Hindlimb muscle (tissue), 1 donor: ENCODE measurements around the gene AFM. TPM values are rescaled to one million over a fixed set of nuclear protein-coding genes. Genes with fewer than 3 reads are reported as not detected.
"Not testable (repeated sequence)": the region's sequence is repeated elsewhere in the genome, so short reads cannot be mapped to it uniquely, and the experiment has no call there.

Experiments used
- DNase-seq: peaks from one replicate; pipeline ENCODE4 v3.0.0-alpha.2; 2013
- polyA plus RNA-seq: library from polyadenylated mRNA; unstranded; fragments of 120-200 nt; gene quantifications from one replicate; pipeline ENCODE4 v1.2.1, GENCODE V29; 2013; ENCODE audit not compliant: insufficient read length

AFM gene
- polyA plus RNA-seq, 1 donor, result not detected

DNA sequence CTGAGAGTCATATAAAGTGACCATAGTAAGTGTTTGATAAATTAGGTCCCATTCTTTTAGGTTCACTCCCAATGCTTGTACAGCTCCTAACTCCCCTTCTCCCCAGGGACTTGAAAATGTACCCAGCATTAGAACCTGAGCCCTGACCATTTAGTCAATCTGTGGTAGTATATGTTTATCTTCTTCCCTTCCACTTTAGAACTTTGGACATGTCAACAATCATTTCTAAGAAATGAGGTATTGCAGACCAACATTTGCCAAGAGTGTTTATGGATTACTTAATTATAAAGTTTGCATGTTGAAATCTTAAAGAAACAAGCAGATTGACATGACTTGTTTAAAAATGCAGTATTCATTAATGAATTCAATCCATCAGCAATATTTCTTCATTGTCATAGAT lies 26.0 kb downstream of the AFM start:
- DNase-seq, result no peak

DNA sequence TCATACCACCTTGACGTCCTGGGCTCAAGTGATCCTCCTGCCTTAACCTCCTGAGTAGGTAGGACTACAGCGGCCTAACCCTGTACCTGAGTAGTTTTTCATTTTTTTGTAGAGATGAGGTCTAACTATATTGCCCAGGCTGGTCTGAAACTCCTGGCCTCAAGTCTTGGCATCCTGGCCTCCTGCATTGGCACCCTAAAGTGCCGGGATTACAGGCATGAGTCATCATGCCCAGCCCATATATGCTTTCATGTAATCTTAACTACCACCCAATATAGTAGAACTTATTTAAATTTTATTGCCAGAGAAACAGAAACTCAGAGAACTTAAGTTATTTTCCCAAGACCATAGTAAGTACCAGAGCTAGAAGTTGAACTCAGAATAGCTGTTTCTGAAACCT lies 27.1 kb downstream of the AFM start:
- no peak for DNase-seq

DNA sequence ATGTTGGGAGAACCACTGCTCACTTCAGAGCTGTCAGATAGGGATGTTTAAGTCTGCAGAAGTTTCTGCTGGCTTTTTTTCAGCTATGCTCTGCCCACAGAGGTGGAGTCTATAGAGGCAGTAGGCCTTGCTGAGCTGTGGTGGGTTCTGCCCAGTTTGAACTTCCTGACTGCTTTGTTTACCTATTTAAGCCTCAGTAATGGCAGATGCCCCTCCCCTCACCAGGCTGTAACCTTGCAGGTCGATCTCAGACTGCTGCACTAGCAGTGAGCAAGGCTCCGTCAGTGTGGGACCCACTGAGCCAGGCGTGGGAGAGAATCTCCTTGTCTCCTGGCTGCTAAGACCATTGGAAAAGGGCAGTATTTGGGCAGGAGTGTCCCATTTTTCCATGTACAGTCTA lies 36.8 kb downstream of the AFM start:
- no peak for DNase-seq

DNA sequence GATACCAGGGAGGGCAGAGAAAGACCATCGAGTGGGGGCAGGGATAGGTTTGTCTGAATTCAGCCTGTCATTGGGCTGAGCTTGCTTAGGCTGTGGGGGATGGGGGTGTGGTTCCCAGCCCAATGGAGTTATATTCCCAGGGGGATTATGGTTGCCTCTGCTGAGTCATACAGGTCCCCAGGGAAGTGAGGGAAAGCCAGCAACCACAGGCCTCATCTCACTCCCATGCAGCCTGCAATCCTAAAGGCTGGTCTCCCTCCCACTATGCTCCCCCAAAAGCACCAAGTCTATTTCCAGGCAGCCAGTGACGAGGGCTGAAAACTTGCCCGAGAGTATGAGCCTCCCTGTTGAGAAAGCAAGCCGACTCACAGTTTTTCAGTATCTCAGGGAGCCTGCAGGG lies 39.3 kb downstream of the AFM start:
- no peak for DNase-seq

DNA sequence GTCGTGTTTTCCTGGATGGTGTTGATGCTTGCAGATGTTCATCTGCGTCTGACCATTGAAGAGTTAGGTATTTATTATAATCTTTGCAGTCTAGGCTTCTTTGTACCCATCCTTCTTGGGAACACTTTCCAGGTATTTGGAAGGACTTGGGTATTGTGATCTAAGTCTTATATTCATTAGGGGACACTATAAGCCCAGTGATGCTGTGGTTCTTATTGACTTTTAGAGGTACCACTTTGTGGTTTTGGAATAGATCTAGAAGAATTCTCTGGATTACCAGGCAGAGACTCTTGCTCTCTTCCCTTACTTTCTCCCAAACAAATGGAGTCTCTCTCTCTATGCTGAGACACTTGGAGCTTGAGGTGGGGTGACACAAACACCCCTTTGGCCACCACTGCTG lies 41.6 kb downstream of the AFM start:
- DNase-seq, result no peak

DNA sequence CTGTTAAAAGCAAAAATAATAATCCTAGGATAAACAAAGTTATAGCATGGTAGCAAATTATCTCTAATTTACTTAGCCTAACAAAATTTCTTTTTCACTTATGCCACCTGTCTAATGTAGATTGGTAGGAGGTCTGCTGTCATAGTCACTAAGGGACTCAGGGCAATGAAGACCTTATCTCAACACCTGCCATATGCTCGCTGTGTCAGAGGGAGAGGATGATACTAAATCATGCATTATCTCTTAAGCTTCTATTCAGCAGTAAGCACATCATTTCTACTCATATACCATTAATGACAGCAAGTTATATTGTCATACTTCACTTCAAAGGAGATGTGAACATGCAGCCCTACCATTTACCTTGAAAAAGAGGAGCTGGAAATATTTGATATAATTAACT lies 44.1 kb downstream of the AFM start:
- no peak for DNase-seq

DNA sequence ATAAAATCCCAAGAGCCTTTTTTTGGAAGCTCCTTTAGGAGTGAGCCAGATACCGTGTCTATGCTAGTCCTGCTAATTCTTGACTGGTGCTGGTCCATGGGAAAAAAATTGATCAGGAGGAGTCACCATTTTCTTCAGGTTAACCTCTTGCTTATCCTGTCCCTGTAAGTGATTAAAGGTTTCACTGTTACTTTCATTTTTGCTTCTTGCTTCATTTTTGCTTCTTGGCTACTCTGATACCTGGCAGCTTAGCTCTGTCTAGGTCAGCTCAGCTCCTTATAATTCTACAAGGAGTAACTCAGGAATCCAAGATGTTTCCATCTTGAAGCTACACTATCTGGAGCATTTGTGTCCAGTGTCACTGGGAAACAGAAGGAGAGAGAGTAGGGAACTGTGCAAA lies 45.7 kb downstream of the AFM start:
- no peak for DNase-seq

DNA sequence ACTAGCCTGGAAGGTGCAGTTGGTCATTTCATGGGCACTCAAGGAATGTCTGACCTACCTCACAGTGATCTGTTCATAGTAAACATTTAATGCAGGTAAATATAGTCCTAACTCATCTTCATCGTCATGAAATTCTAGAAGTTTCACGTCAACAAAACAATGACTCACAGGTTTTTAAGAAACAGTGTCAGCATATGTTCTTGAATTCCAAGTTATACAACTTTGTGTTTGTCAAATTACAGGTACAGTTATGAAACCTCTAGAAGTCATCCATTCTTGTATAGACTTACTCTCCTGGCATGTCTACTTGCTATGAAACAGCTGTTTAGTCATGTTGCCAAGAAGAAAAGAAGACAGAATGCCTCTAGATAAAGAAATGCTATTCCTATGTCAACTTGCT lies 46.6 kb downstream of the AFM start:
- no peak for DNase-seq

DNA sequence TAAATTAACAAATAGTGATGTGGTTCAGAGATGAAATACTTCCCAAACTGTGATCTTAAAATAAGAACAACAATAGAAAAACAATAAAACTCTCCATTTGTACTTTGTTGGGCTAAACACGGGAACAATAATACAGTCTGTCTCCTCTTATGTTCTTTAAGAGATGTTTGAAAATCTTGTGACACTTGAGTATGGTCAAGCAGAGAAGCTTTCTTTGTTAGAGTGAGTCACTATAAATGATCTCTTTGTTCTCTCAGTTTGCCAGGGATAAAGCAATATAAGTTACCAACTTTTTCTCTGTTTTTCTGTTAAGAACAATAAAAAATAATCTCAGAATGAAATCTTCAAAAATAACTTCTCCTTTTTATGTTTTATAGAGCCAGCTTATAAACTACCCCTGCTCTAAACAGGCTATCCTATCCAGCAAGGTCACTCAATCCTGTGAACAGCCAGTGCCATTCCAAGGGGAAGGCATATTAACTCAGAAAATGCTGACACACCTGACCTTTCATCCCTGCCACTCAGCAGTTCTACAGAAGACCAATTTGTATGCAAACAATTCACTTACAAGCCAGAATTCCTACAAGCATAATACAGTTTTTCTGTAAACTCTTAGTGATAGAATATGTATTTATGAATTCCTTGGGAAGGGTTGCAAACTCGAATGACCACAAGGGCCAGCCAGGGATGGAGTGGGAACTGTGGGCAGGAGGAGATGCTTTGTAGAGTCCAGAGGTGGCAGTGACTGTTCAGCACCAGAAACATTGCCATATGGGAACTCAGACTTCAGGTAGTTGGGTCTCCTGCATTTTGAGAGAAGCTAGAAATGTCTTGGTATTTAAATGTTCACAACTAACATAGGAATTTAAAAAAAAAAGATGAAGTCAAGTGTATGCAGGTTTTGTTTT lies 52.2 kb downstream of the AFM start:
- DNase-seq, result no peak

DNA sequence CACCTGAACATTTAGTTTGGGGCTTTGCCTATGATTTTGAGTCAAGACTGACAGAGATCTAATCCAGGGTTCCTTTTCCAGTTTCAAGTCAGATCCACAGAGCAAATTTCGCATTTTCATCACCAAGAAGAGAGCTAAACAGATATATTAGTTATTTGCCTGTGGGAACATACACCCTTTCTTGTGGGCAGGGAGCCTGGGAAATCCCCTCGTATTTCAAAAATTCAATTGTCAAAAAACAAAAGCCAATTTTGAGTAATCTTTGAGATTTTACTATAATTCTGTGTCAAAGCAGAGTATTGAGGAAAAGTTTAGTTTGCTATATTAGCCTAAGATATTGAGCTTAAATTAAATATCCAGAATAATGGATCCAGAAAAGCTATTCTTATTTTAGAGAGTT lies 56.6 kb downstream of the AFM start:
- DNase-seq, result no peak

DNA sequence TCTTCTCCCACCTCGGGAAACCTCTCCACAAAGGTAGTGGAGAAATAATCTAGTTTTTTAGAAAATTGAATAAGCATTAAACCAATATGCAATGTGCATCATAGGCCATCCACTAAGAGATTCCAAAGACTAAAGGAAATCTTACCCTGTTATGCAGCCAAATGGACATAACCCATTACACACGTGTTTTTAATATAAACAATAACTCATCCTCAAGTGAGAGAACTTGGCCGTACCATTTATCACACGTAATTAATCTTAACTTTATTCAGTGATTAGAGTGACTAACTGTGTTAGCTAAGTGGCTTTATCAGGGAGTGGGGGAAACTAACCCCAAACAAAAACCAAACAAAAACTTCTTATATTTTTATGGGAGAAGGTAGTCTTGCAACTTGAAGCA lies 57.8 kb downstream of the AFM start:
- DNase-seq, result no peak

DNA sequence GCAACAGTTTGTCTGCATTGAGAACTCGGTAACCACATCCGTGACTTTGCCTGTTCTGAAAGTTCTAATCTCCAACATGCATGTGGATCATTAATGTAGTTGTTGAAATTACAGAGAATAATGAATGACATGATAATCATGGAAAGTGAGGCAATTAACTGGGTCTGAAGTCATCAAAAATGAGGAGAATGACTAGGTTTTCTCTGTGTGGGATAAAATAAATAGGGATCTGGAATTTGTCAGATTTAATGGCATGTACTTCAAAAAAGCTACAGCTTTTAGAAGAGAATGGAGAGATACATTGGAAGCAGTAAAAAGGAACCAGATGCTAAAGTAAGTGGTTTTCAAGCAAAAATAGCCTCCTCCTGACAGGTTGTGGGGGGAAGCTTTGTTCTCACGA lies 59.3 kb downstream of the AFM start:
- DNase-seq, result no peak

DNA sequence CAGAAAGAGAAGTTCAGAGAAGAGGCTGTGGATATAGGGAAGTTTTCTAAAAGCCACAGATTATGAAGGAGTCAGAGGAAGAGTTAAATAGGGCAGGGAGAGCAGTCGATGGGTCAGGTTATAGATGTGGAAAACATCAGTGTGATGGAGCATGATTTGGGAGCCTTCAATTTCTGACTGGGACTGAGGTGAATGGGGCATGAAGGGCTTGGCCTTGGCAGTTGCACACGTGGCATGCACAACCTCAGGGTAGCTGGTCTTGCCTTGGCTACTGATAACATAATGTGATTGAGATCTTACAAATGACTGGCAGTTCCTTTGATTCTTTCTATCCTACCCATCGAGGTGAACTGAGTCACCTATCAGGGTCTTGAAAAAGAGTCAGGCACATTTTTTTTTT lies 59.7 kb downstream of the AFM start:
- no peak for DNase-seq

DNA sequence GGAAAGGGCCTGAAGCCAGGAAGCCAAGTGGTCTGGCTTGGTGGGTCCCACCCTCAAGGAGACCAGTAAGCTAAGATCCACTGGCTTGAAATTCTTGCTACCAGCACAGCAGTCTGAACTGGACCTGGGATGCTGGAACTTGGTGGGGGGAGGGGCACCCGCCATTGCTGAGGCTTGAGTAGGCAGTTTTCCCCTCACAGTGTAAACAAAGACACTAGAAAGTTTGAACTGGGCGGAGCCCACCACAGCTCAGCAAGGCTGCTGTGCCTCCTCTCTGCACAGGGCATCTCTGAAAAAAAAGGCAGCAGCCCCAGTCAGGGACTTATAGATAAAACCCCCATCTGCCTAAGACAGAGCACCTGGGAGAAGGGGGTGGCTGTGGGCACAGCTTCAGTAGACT lies 63.1 kb downstream of the AFM start:
- no peak for DNase-seq

DNA sequence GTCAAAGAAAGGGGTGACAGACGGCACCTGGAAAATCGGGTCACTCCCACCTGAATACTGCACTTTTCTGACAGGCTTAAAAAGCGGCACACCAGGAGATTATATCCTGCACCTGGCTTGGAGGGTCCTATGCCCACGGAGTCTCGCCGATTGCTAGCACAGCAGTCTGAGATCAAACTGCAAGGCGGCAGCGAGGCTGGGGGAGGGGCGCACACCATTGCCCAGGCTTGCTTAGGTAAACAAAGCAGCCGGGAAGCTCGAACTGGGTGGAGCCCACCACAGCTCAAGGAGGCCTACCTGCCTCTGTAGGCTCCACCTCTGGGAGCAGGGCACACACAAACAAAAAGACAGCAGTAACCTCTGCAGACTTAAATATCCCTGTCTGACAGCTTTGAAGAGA lies 69.3 kb downstream of the AFM start:
- DNase-seq, result not testable (repeated sequence)

Other genes with a start within 250 kb of the AFM start
- 48.1 TPM for gene ANKRD17, start 222.9 kb upstream of the AFM start, polyA plus RNA-seq
- 3.3 TPM for gene ALB, start 77.5 kb upstream of the AFM start, polyA plus RNA-seq
- 0.28 TPM for gene AFP, start 45.5 kb upstream of the AFM start, polyA plus RNA-seq
- 0.12 TPM for gene RASSF6, start 138.7 kb downstream of the AFM start, polyA plus RNA-seq